Measurements from ENCODE around the gene CREB3L2. TPM values are rescaled to one million over a fixed set of nuclear protein-coding genes. Genes with fewer than 3 reads are reported as not detected.

Gene CREB3L2
- total and polyA plus RNA-seq, 2 donors (not counting 1 experiment from before 2014, with no cell fraction given): 13.8 to 25.1 TPM

DNA sequence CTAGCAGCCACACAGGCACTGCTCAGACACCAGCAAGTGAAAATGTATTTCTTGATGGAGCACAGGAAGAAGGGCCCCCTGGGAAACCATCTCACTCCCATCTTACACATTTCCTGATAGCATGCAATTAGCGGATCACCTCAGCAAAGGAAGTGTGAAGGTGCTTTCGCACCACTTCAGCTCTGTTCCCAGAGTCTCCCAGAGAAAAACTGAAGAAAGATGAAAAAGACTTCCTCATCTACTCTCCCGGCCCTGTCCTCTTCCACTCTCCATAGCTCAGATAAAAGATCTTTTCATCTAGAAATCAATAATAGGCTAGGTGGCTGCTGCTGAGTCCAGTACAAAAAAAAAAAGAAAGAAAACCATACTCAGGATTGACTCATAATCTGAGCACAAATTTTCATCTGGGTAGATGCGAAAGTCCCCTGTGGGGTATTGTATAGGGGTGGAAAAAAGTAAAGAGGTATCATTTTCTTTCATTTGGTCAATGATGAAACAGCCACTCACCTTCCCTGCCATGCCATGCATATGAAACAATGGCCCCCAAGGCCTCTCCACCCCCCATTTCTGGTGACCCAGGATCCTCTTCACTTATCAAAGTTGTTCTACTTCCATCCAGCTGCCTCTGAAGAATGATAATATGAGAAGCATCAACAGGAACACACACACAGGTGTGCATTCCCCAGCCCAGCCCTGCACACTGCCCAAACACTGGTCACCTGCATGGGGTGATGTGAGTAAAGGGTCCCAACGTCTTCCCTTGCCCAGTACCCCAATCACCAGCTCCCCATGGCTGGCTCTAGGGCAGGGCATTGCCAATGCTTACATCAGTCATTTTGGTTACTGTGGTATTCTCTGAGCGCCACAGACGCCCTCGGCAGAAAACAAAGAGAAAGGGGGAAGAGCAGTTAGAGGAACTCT lies 106.3 kb downstream of the CREB3L2 start:
- Histone ChIP-seq H3K27me3 (replicated peaks in 1 of 4; ENCODE audit: control extremely low read depth in 1 of 4, control insufficient read depth in 3 of 4, insufficient read depth in 4 of 4, low read length in 3 of 4) (no peaks in the 10 kb centered on the region), H3K36me3 (replicated peaks in 1 of 2; ENCODE audit: control extremely low read depth in 1 of 2, control insufficient read depth in 1 of 2, extremely low read depth in 1 of 2, insufficient read depth in 2 of 2, low read length in 1 of 2) (peaks cover 10 to 35% of the 10 kb centered on the region in 2 experiments), H3K9ac (ENCODE audit: low read length) (no peak overlapping the region), H3K4me1 (ENCODE audit: control insufficient read depth in 2 of 2, insufficient read depth in 2 of 2, low read length in 2 of 2) (peaks cover 10 to 11% of the 10 kb centered on the region in 2 donors), H3K4me3 (ENCODE audit: control extremely low read depth in 1 of 5, extremely low read depth in 1 of 5, insufficient read depth in 1 of 5, low read depth in 2 of 5, low read length in 4 of 5) (no peak overlapping the region), H2AFZ (ENCODE audit: insufficient read depth, low read depth, low read length, poor library complexity, severe bottlenecking) (no peak overlapping the region), H3K4me2 (replicated peaks; ENCODE audit: low read depth, low read length, poor library complexity, severe bottlenecking) (no peak overlapping the region), H3K79me2 (ENCODE audit: control insufficient read depth, insufficient read depth, low read length) (no peaks in the 10 kb centered on the region), H3K27ac (ENCODE audit: low read length in 2 of 2) (no peak overlapping the region), H3K9me3 (ENCODE audit: control extremely low read depth in 1 of 3, control insufficient read depth in 2 of 3, insufficient read depth in 1 of 3, low read length in 2 of 3) (no peaks in the 10 kb centered on the region), H4K20me1 (ENCODE audit: control insufficient read depth, insufficient read depth, low read length, poor library complexity, severe bottlenecking) (no peaks in the 10 kb centered on the region)
- peaks cover 22% of the 10 kb centered on the region for H3K4me1 Mint-ChIP-seq
- POLR2A ChIA-PET: no interaction called here
- no peak for DNase-seq
- TF ChIP-seq EZH2 (IDR thresholded peaks at IDR 0.05; ENCODE audit: borderline replicate concordance, insufficient read depth, low read depth, low read length, poor library complexity, severe bottlenecking): no peak
- no peak for TF ChIP-seq CTCF (IDR thresholded peaks at IDR 0.05)
- no peak overlapping the region for H3K4me3 Mint-ChIP-seq
- CTCF ChIA-PET: interaction anchor here (1.7 to 2.9 kb wide), 2 partner anchors 8 to 111 kb away, joined by 4 to 14 read pairs; no protein-coding TSS in a partner anchor
- ATAC-seq (ENCODE audit: low read depth): no peak
- intact Hi-C loops (cut with micrococcal nuclease): no loop called here
- WGBS (ENCODE audit: insufficient coverage): no CpG with 5 or more reads among the region's 8 CpGs
- no peak overlapping the region for H3K27ac Mint-ChIP-seq
- H3K27me3 Mint-ChIP-seq: no peaks in the 10 kb centered on the region
- no peaks in the 10 kb centered on the region for H3K9me3 Mint-ChIP-seq (ENCODE audit: insufficient read depth)

GRCh38 chr7:137893143-137893742 lies 108.6 kb downstream of the CREB3L2 start:
- intact Hi-C loops (cut with micrococcal nuclease): no loop called here
- no peak overlapping the region for H3K9ac ChIP-seq (ENCODE audit: low read length)
- no peak overlapping the region for H3K27ac Mint-ChIP-seq
- H3K4me3 Mint-ChIP-seq: no peak overlapping the region
- CTCF ChIA-PET: interaction anchor here (2.9 kb wide), 1 partner anchor 11 kb away, joined by 14 read pairs; no protein-coding TSS in a partner anchor
- H3K4me1 Mint-ChIP-seq: peaks cover 6% of the 10 kb centered on the region
- H3K79me2 ChIP-seq (ENCODE audit: control insufficient read depth, insufficient read depth, low read length): no peaks in the 10 kb centered on the region
- H3K27me3 ChIP-seq (replicated peaks in 1 of 4; ENCODE audit: control extremely low read depth in 1 of 4, control insufficient read depth in 3 of 4, insufficient read depth in 4 of 4, low read length in 3 of 4): no peaks in the 10 kb centered on the region
- no peak overlapping the region for H3K27ac ChIP-seq (ENCODE audit: low read length in 2 of 2)
- no peak overlapping the region for H3K4me3 ChIP-seq (ENCODE audit: control extremely low read depth in 1 of 5, extremely low read depth in 1 of 5, insufficient read depth in 1 of 5, low read depth in 2 of 5, low read length in 4 of 5)
- no peaks in the 10 kb centered on the region for H3K9me3 ChIP-seq (ENCODE audit: control extremely low read depth in 1 of 3, control insufficient read depth in 2 of 3, insufficient read depth in 1 of 3, low read length in 2 of 3)
- no peaks in the 10 kb centered on the region for H3K9me3 Mint-ChIP-seq (ENCODE audit: insufficient read depth)
- TF ChIP-seq CTCF (IDR thresholded peaks at IDR 0.05): no peak
- TF ChIP-seq EZH2 (IDR thresholded peaks at IDR 0.05; ENCODE audit: borderline replicate concordance, insufficient read depth, low read depth, low read length, poor library complexity, severe bottlenecking): no peak
- H3K27me3 Mint-ChIP-seq: no peaks in the 10 kb centered on the region
- no peak overlapping the region for H2AFZ ChIP-seq (ENCODE audit: insufficient read depth, low read depth, low read length, poor library complexity, severe bottlenecking)
- no peaks in the 10 kb centered on the region for H4K20me1 ChIP-seq (ENCODE audit: control insufficient read depth, insufficient read depth, low read length, poor library complexity, severe bottlenecking)
- POLR2A ChIA-PET: no interaction called here
- DNase-seq (no peak), ATAC-seq (ENCODE audit: low read depth) (no peak)
- H3K4me2 ChIP-seq (replicated peaks; ENCODE audit: low read depth, low read length, poor library complexity, severe bottlenecking): no peak overlapping the region
- no peaks in the 10 kb centered on the region for H3K4me1 ChIP-seq (ENCODE audit: control insufficient read depth in 2 of 2, insufficient read depth in 2 of 2, low read length in 2 of 2)
- peaks cover 10 to 40% of the 10 kb centered on the region in 2 experiments for H3K36me3 ChIP-seq (replicated peaks in 1 of 2; ENCODE audit: control extremely low read depth in 1 of 2, control insufficient read depth in 1 of 2, extremely low read depth in 1 of 2, insufficient read depth in 2 of 2, low read length in 1 of 2)

Data from B cell (primary cell).